GM12864 (cell line): ENCODE results near the gene CASZ1.

Experiments
- DNase-seq: peaks from one replicate; pipeline ENCODE4 v3.0.0-alpha.2; 2011; ENCODE audit warnings: low read depth
- H3K4me3 ChIP-seq: 2 replicates; pipeline ENCODE4 v1.5.1; 2011; ENCODE audit warnings: mild to moderate bottlenecking, low read depth, low read length, control low read depth
- TF ChIP-seq, protein P1 (sequence below): IDR thresholded peaks from 2 replicates; pipeline ENCODE4 v1.5.1; 2011; ENCODE audit warnings: low read depth, mild to moderate bottlenecking, moderate library complexity, low read length, control low read depth, inconsistent platforms; ENCODE audit errors: missing control alignments

The CASZ1 gene

DNA sequence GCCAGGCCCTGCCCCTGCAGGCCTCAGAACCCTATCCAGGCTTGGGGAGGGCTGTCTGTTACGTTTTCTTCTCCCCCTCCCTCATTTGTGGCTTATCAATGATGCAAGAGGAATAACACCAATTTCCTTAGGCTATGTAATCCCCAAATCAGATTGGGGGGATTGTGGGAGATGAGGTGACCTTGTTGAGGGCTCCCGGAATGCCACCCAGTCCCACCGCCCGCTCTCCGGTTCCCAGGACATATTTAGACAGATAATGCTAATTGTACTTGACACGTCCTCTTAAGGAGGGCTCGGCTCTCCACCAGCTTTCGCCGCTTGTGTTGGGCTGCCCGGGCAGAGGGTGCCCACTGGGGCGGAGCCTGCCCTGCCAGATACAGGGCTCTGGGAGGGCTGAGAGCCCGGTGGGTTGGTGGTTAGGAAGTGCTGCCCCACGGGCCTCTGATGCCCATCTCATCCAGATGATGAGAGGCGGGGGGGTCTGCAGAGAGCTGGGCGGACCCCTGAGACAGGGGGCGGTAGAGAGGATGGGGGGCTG, 90.0 kb downstream of the CASZ1 start:
- TF ChIP-seq, protein P1, sequence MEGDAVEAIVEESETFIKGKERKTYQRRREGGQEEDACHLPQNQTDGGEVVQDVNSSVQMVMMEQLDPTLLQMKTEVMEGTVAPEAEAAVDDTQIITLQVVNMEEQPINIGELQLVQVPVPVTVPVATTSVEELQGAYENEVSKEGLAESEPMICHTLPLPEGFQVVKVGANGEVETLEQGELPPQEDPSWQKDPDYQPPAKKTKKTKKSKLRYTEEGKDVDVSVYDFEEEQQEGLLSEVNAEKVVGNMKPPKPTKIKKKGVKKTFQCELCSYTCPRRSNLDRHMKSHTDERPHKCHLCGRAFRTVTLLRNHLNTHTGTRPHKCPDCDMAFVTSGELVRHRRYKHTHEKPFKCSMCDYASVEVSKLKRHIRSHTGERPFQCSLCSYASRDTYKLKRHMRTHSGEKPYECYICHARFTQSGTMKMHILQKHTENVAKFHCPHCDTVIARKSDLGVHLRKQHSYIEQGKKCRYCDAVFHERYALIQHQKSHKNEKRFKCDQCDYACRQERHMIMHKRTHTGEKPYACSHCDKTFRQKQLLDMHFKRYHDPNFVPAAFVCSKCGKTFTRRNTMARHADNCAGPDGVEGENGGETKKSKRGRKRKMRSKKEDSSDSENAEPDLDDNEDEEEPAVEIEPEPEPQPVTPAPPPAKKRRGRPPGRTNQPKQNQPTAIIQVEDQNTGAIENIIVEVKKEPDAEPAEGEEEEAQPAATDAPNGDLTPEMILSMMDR = no peak
- H3K4me3 ChIP-seq = no peak overlapping the region

DNA sequence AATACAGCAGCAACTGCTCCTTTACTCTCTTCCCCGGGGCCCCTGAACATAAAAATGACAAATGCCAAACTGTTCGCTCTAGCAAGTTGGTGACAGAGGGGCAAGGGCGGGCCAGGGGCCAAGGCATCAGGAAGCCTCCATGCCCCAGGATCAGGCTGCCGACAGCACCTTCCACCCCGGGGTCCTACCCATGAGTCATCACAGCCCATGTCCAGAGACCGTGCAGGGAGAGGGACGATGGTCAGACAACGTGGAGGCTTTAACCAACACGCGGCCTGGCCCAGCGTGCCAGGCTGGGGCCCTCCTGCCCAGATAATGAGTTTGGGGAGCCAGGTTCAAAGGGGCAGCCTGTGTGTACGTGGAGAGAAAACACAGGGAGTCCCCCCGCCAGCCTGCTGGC, 90.5 kb downstream of the CASZ1 start:
- TF ChIP-seq, protein P1 = no peak
- no peak for DNase-seq
- no peak overlapping the region for H3K4me3 ChIP-seq

More for the DNA sequence above, 90.0 kb downstream of the CASZ1 start:
- DNase-seq = no peak

DNA sequence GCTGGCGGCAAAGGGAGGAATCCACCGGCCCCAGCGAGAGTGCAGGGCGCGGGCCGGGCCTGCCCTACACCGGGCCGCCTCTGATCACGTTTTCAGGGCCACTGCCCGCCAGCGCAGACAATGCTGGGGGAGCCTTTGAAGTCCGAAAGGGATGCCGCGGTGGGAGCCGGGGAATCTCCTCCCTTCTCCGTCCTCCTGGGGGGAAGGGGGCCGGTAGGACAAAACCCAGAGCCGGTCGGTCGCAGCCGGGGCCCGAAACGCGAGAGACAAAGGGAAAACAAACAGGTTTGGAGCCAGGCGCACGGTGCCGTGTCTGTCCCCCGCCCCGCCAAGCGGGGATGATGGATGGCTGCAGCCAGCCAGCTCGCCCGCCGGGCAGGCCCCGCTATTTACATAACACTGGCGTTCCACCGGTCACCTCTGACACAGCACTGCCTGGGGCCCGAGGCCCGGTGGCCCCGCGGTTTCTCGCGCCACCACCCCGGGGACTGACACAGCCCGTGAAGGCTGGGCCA, 92.0 kb downstream of the CASZ1 start:
- no peak overlapping the region for H3K4me3 ChIP-seq
- TF ChIP-seq, protein P1 = no peak
- DNase-seq = no peak

DNA sequence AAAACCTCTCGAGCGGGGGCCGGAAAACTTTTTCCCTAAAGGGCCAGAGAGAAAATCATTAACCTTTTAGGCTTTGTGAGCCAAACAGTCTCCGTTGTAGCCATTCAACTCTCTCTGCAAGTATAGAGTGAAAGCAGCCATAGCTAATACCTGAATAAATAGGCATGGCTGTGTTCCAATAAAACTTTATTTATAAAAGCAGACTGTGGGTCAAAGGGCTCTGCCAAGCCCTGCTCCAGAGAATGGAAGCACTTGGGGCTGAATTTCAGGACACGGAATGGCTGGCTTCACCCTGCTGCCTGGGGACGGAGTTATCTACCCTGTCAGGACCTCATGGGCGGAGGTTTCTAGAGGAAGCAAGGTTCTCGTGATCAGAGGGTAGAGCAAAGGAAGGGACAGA, 92.7 kb downstream of the CASZ1 start:
- no peak for DNase-seq
- no peak overlapping the region for H3K4me3 ChIP-seq
- TF ChIP-seq, protein P1 = no peak

DNA sequence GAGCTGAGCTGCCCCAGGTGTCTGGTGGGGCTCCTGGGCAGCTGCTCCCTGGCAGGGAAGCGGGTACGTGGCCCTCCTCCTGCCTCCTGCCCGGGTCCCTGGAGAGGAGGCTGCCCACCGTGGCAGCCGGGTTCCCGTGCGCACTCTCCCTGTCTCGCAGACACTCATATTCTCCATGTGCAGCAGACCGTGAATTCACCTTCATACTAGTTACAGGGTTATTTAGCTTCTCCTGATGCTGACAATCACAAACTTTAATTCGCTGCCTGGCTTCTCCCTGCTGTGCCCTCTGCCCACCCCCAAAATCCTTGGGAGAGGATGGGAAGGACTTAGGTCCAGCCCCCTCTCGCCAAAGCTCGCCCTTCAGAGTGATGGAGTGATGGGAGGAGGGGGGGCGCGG, 95.3 kb downstream of the CASZ1 start:
- TF ChIP-seq, protein P1 = no peak
- no peak for DNase-seq
- no peak overlapping the region for H3K4me3 ChIP-seq

DNA sequence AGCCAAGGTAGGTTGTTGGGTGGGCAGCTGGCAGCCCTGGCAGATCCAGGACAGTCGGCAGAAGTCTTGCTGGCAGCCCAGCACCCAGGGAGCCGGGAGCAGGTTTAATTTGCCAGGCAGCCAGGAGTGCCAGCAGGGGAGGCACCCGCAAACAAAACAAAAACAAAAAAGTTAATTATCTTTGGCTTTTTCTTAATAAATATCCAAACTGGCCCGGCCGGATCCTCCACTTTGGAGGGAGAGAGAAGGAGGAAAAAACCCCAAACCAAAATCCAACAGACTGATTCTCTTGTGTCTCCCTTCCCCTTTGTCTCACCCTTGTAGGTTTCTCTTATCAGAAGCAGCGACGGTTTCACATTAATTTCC, 97.0 kb downstream of the CASZ1 start:
- no peak for DNase-seq
- TF ChIP-seq, protein P1 = no peak
- no peak overlapping the region for H3K4me3 ChIP-seq

DNA sequence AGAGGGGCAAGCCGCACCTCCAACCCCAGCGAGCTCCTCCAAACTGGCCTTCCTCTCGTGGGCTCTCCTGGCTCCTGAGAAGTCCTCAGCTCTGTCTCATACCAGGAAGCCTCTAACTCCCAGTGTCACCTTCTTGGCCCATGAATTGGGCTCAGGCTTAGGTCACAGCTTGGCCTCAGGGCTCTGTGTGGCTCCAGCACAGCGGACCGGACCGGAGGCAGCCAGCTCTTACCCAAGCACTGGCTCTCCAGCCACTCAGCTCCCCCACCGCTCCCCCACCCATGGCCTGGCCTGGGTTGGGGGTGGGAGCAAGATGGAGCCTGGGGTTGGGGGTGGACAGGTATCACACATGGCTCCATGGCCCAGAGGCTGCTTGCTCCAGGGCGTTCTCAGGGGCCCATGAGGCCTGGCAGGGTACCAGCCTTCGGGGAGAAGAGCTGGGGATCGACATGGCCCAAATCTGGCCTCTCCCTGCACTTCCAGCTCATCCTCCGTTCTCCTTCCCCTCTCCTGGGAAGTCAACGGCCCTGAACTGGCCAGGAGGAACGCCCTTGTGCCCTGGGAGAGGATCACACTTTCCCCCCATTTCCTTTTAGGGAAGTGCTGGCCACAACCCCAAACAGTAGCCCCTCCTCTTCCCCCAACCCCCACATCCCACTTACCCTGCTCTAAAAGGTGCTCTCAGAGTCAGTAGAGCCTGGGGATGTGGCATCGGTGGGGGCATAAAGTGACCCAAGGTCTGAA, 97.5 kb downstream of the CASZ1 start:
- no peak overlapping the region for H3K4me3 ChIP-seq
- DNase-seq = no peak
- TF ChIP-seq, protein P1 = no peak
